HCT116 (cell line): Measurements from ENCODE around the gene GJB1.
"Not testable (repeated sequence)": the region's sequence is repeated elsewhere in the genome, so short reads cannot be mapped to it uniquely, and the experiment has no call there.

Experiments used
- CTCF ChIP-seq, 3 experiments: fragments of 200-600 bp in 1 of 3; sonication (generic) in 1 of 3; IDR thresholded peaks in 2 of 3; conservative IDR thresholded peaks in 1 of 3; 2 replicates each; pipeline ENCODE4 v1.5.1; 2012 to 2017; ENCODE audit warnings: low read depth in 2 of 3, low read length in 2 of 3, antibody characterized with exemption in 1 of 3, borderline replicate concordance in 1 of 3, control low read depth in 1 of 3, mild to moderate bottlenecking in 1 of 3, mixed read lengths in 1 of 3, mixed run types in 1 of 3, moderate library complexity in 1 of 3; ENCODE audit not compliant: insufficient read depth in 1 of 3
- POLR2A ChIP-seq: IDR thresholded peaks from 2 replicates; pipeline ENCODE4 v1.7.0; 2011; ENCODE audit warnings: borderline replicate concordance; ENCODE audit not compliant: insufficient read depth, insufficient read length; ENCODE audit errors: extremely low read depth

DNA sequence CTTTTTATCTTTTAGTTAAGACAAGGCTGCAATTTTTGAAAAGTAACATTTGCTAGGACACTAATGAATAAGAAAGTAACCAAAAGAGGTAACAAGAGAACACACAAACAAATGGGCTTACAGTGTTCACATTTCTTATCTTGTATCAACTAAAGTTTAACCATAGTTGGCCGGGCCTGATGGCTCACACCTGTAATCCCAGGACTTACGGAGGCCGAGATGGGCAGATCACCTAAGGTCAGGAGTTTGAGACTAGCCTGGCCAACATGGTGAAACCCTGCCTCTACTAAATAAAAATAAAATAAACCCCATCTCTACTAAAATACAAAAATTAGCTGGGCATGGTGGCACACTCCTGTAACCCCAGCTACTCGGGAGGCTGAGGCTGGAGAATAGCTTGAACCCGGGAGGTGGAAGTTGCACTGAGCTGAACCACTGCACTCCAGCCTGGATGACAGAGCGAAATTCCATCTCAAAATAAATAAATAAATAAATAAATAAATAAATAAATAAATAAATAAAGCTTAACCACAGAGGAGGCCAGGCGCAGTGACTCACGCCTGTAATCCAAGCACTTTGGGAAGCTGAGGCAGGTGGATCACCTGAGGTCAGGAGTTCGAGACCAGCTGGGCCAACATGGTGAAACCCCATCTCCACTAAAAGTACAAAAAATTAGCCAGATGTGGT is 42.3 kb upstream of the GJB1 start:
- TF ChIP-seq POLR2A; CTCF (IDR thresholded peaks at IDR 0.05 in 2 of 3, conservative IDR thresholded peaks at IDR 0.05 in 1 of 3; ENCODE audit: borderline replicate concordance in 1 of 3, insufficient read depth in 1 of 3, low read depth in 2 of 3, low read length in 2 of 3): not testable (repeated sequence)
